Activated T-cell treated with anti-CD3 and anti-CD28 coated beads for 1 hour (primary cell): ENCODE results near the gene PRAMEF15.
"Not testable (repeated sequence)": the region's sequence is repeated elsewhere in the genome, so short reads cannot be mapped to it uniquely, and the experiment has no call there.

Source experiments
- DNase-seq: peaks from one replicate; pipeline ENCODE4 v3.0.0-alpha.2; 2020; ENCODE audit warnings: low read depth

The PRAMEF15 gene

DNA sequence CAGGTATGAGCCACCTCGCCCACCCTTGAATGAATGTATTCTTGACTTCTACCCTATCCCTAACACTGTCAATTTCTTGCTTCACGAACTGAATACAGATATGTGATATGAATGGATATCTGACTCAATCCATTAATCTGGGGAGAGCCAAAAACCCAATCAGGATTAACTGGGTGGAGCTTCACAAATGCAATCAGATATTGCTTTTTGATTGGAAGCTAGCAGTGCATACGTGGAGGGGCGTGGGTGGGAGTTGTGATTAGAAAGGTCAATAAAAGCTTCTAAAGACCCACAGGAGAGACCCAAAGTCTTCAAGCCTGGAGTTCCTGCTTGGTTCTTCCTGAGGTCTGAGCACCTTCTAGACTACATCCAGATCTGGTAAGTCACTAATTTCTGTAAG lies at the start of gene PRAMEF15:
TSS of gene PRAMEF15 (plus strand) at position 301 of the 400 bp plus-strand sequence. CDS start 2,827 bp downstream, outside the sequence.
- DNase-seq, result not testable (repeated sequence)

DNA sequence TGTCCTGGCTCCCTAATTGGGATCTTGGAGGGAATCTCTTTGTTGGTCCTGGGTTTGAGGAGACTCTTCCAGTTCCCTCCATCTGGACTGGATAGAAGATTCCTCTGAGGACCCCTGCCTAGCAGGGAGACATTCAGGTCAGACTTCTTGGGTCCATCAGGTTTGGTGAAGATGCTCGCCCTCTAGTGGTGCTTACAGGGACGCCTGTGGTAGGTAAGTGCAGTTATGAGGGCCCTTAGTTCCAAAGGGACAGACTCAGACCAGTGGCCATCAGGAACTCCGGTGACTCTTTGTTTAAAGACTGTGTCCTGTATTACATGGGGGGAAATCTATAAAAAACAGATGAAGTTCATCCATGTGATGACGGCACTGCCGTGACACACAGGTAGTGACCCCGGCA lies 38.4 kb upstream of the PRAMEF15 start:
- DNase-seq, result not testable (repeated sequence)

DNA sequence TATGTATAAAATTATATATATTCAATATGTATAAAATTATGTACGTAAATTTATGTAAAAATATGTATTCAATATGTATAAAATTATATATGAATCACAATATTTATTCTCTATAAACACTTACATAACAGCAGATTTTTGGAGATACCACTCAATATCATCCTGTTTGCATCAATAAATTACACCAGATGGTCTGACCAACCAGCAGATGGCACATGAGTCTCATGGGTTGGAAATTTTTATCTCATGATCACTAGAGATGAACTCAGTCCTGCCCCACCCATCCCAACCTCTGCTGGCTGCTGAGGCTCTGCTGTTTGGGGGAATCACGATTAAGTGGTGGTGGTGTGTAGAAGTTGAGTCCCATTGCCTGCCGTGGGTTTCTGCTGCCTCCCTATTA lies 35.8 kb upstream of the PRAMEF15 start:
- not testable (repeated sequence) for DNase-seq

DNA sequence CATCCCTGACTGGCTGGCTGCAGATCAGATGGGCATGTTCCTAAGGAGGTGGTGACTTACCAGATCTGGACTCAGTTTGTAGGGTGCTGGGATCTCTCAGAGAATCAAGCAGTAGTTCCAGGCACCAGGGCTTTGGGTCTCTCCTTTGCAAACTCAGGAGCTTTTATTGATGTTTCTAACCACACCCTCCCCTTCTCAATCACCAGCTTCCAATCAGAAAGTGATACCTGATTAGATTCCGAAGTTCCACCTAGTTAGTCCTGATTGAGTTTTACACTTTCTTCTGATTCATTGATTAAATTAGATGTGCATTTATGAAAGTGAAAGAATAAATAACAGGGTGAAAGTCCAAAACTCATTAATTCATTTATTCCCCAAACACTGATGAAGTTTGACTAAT lies 30.3 kb upstream of the PRAMEF15 start, which contains the start of gene PRAMEF8:
TSS of gene PRAMEF8 (minus strand) at position 101 of the 400 bp plus-strand sequence. CDS start 1,046 bp downstream, outside the sequence.
- DNase-seq, result not testable (repeated sequence)

DNA sequence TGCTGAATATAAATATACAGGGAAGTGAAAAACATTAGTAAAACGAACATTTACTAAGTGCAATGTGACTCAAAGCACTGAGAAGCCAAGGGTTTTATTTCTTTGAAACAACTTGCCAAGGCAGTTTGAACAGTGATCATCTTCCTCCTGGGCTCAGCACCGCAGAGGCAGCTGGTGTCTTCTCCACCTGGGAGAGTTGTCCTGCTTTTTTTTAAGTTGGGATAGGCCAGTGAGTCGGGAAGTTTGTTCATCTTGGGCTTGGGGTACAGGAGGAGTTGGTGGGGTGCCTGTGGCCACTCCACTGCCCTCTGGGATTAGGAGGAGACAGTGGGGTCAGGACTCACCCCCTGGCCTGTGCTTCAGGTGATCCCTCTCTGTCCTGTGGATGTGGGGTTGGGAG lies 26.4 kb upstream of the PRAMEF15 start:
- DNase-seq, result not testable (repeated sequence)

DNA sequence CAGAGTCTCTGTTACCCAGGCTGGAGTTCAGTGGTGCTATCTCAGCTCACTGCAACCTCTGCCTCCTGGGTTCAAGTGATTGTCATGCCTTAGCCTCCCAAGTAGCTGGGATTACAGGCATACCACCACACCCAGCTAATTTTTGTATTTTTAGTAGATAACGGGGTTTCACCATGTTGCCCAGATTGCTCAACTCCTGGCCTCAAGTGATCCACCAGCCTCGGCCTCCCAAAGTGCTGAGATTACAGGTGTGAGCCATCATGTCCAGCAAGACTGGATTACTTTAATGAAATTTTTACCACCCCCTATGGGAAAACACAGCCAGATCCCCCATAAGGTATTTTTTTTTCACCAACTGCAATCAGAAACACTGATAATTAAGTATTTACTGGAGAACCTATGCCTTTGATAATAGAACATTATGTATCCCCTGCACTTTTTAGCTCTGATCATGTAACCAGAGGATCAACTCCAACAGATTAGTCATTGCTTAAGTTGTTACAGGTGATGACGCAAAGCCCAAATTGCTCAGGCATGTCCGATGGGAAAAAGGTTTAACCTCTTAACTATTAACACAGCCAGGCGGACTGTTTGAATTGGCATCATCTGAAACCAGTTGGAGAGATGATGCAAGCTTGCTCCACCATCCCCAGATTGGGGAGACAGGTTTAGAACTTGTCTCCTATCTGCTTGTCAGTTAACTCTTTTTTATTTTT lies 18.0 kb upstream of the PRAMEF15 start:
- DNase-seq, result not testable (repeated sequence)

DNA sequence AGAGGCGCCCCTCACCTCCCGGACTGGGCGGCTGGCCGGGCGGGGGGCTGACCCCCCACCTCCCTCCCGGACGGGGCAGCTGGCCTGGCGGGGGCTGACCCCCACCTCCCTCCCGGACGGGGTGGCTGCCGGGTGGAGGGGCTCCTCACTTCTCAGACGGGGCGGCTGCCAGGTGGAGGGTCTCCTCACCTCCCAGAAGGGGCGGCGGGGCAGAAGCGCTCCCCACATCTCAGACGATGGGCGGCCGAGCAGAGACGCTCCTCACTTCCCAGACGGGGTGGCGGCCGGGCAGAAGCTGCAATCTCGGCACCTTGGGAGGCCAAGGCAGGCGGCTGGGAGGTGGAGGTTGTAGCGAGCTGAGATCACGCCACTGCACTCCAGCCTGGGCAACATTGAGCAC lies 16.7 kb upstream of the PRAMEF15 start:
- DNase-seq, result not testable (repeated sequence)

DNA sequence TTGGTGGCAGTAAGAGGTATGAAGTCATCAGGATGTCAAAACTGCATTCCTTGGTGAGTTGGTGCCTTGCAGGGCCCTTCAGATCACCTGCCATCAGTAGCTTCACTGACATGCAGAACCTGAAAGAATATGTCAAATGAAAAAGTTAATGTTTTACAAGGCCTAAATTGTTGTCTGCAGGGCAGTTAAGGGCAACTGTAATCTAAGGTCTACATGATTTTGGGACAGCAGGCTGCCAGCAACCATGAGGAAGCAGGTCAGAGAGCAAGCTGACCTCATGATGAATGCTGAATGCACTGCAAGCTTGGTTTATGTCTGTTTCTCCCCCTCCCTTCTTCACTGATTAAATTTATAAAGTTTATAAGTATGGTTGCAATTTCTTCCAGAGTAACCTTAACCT lies 13.2 kb upstream of the PRAMEF15 start:
- not testable (repeated sequence) for DNase-seq

DNA sequence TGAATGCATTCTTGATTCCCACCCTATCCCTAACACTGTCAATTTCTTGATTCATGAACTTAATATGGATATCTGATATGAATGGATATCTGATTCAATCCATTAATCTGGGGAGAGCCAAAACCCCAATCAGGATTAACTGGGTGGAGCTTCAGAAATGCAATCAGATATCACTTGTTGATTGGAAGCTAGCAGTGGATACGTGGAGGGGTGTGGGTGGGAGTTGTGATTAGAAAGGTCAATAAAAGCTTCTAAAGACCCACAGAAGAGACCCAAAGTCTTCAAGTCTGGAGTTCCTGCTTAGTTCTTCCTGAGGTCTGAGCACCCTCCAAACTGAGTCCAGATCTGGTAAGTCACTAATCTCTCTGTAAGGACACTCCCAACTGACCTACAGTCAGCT lies 12.1 kb upstream of the PRAMEF15 start, which contains the start of gene PRAMEF33:
TSS of gene PRAMEF33 (plus strand) at position 301 of the 400 bp plus-strand sequence. CDS start 2,416 bp downstream, outside the sequence.
- DNase-seq, result not testable (repeated sequence)

DNA sequence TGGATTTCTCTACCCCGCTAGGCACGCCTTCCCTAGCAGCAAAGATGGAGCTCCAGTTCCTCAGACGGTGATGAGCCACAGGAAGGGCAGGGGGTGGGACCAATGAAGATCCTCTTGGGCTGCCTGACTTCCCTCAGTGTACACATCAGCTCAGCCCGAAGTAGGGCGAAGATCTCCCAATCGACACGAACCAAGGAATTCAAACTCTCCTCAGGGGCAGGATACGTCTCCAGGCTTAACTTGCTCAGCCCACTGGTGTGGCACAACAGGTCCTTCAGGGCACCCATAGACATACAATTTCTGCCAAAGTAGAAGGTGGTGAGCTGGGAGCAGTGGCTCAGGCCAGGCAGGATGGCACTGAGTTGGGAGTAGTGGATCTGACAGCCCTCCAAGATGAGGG lies 27.1 kb downstream of the PRAMEF15 start:
- not testable (repeated sequence) for DNase-seq

DNA sequence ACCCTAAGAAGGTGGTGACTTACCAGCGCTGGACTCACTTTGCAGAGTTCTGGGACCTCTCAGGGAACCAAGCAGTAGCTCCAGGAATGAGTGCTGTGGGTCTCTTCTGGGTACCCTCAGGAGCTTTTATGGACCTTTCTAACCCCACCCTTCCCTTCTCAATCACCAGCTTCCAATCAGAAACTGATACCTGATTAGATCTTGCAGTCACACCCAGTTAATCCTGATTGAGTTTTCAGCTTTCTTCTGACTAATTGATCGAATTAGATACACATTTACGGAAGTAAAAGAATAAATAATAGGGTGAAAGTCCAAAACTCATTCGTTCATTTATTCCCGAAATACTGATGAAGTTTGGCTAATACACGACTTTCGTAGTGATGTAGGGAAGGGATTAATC lies 31.7 kb downstream of the PRAMEF15 start, which contains the start of gene PRAMEF14:
TSS of gene PRAMEF14 (minus strand) at position 101 of the 400 bp plus-strand sequence. CDS start 1,820 bp downstream, outside the sequence.
- DNase-seq, result not testable (repeated sequence)

DNA sequence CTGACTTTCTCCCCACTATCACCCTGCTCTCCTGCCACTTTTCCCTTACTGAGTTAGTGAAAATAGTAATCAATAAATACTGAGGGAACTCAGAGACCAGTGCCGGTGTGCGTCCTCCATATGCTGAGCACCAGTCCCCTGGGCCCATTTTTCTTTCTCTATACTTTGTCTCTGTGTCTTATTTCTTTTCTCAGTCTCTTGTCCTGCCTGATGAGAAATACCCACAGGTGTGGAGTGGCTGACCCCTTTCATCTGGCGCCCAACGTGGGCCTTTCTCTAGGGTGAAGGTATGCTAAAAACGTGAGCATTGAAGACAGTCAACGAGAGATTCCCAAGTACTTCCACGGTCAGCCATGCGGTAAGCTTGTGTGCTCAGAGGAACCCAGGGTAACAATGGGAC lies 38.1 kb downstream of the PRAMEF15 start:
- DNase-seq, result not testable (repeated sequence)

DNA sequence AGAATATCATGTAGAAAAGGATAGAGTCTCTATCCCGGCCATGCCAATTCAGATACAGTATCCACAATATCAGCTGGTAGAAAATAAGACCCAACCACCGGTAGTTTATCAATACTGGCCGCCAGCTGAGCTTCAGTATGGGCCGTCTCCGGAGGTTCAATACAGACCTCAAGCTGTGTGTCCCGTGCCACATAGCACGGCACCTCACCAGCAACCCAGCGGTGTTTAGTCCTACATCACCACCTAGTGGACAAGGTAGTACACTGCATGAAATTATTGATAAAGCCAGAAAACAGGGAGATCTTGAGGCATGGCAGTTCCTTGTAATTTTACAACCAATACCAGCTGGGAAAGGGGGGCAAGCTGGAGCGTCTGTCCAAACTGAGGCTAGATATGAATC lies 39.1 kb downstream of the PRAMEF15 start:
- not testable (repeated sequence) for DNase-seq

DNA sequence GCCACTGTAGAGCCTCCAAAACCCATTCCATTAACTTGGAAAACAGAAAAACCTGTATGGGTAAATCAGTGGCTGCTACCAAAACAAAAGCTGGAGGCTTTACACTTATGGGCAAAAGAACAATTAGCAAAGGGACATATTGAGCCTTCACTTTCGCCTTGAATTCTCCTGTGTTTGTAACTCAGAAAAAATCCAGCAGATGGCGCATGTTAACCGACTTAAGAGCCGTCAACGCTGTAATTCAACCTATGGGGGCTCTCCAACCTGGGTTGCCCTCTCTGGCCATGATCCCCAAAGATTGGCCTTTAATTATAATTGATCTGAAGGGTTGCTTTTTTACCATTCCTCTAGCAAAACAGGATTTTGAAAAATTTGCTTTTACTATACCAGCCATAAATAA lies 41.4 kb downstream of the PRAMEF15 start:
- not testable (repeated sequence) for DNase-seq

DNA sequence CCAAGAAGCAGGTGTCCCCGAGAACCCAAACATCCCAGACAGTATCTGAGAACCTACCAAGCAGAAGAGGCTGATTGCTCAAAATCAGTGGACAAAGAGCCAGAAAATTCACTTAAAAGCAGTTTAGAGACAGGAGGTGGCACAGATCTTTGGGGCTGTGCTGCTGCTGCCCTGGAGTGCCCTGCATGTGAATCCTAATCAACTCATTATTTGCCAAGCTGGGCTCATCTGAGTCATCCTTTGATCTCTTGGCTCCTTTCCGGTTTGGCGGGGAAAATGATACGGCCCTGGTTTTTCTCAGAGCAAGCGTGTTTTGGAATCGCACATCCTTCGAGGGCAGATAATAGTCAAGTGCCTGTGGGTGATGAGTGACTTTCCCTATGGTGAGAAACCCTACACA lies 47.0 kb downstream of the PRAMEF15 start:
- not testable (repeated sequence) for DNase-seq

DNA sequence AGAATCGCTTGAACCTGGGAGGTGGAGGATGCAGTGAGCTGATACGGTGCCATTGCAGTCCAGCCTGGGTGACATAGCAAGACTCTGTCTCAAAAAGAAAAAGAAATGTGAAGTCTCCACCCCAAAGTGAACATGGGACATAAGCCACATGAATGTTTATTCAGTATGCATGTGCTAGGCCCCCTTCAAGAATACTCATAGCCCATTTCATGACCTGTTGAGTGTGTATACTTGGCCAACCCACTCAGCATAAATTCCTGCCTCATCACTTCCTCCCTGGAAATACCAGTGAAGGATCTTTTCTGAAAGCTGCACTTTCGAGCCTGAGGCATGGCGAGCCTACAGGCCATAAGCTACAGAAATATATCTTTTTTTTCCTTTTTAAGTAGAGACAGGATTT lies 49.5 kb downstream of the PRAMEF15 start:
- not testable (repeated sequence) for DNase-seq

DNA sequence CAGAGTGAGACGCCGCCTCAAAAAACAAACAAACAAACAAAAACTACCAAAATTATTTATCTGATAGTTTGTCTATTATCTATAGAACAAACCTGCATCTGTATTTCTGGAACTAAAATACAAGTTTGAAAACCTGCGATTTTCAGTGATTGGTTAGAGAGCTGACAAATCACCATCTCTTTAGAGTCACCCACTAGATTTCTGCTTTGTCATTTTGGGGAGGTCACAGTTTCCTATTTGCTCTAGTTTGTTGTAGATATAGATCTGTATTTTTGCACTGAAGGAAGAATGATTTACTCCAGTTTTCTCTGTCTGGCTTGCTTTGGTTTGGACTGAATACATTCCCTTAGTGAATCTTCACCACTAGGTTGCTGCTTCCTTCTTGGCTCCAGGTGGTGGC lies 51.2 kb downstream of the PRAMEF15 start:
- DNase-seq, result not testable (repeated sequence)

DNA sequence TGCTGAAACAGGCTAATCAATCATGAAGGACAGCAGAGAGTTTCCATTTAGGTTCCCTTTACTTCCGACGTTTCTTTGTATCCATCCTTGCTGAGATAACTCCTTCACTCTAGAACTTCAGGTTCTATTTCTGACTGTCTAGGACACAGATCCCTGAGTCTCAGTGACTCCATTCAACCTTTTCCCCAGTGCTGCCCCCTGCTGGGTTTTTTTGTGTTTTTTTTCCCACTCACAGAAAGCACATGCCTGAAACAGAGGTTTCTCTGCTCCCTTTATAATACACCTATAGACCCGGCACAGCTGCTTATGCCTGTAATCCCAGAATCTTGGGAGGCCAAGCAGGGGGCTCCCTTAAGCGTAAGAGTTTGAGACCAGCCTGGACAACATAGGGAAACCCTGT lies 53.2 kb downstream of the PRAMEF15 start:
- DNase-seq, result not testable (repeated sequence)
